Cardiac muscle cell (in vitro differentiated cells and primary cell): ENCODE data around the gene DIPK1A. TPM values are rescaled to one million over a fixed set of nuclear protein-coding genes. Genes with fewer than 3 reads are reported as not detected.

Experiments used
- DNase-seq, 2 donors: peaks; one replicate each; pipeline versions ENCODE4 v3.0.0 to v3.0.0-alpha.2; 2010 to 2017; ENCODE audit warnings: low read depth in 1 of 2, low spot score in 1 of 2
- H3K27ac ChIP-seq: fragments of 200-600 bp; sonication (generic); 2 replicates; pipeline ENCODE4 v1.5.1; 2016
- H3K27me3 ChIP-seq: fragments of 200-600 bp; sonication (generic); 2 replicates; pipeline ENCODE4 v1.6.0; 2016; ENCODE audit warnings: control low read depth
- H3K36me3 ChIP-seq: fragments of 200-600 bp; sonication (generic); 2 replicates; pipeline ENCODE4 v1.5.1; 2016; ENCODE audit warnings: control low read depth
- H3K4me1 ChIP-seq: fragments of 200-600 bp; sonication (generic); 2 replicates; pipeline ENCODE4 v1.8.1; 2017; ENCODE audit warnings: low read depth, mild to moderate bottlenecking, mixed run types
- H3K4me3 ChIP-seq: fragments of 200-600 bp; sonication (generic); 2 replicates; pipeline ENCODE4 v1.5.1; 2016; ENCODE audit warnings: mild to moderate bottlenecking
- H3K9me3 ChIP-seq: fragments of 200-600 bp; sonication (generic); 2 replicates; pipeline ENCODE4 v1.5.1; 2017; ENCODE audit warnings: low read depth, mild to moderate bottlenecking, control low read depth
- CTCF ChIP-seq: IDR thresholded peaks from 2 replicates; pipeline ENCODE4 v1.5.1; 2012; ENCODE audit warnings: low read depth, mild to moderate bottlenecking, low read length
- polyA plus RNA-seq: library from polyadenylated mRNA; unstranded; fragments of >200 nt; fragmentation: Nextera tagmentation; extraction: Ambion mirVana; gene quantifications from 2 replicates; pipeline ENCODE4 v1.2.1, GENCODE V29; 2016
- total RNA-seq: library from RNA; depleted of rRNA; stranded (reverse); fragments of >200 nt; gene quantifications from 2 replicates; pipeline ENCODE4 v1.2.3, GENCODE V29; 2016

The DIPK1A gene
- total and polyA plus RNA-seq, 2 experiments from 2014 or later = 7.7 to 16.6 TPM

DNA sequence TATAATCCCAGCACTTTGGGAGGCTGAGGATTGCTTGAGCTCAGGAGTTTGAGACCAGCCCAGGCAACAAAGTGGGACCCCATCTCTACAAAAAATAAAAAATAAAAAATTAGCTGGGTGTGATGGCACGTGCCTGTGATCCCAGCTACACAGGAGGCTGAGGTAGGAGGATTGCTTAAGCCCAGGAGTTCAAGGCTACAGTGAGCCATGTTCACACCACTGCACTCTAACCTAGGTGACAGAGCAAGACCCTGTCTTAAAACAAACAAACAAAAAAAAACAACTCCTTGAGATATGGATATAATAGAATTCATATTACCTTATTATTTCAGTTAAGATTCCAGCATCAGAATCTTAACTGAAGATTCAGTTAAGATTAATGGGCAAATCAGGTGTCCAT lies 77.1 kb downstream of the DIPK1A start:
- H3K4me1 ChIP-seq = no peaks in the 10 kb centered on the region
- H3K36me3 ChIP-seq = no peaks in the 10 kb centered on the region
- H3K27ac ChIP-seq = no peak overlapping the region
- H3K27me3 ChIP-seq = no peaks in the 10 kb centered on the region
- no peak for DNase-seq
- H3K4me3 ChIP-seq = no peak overlapping the region
- H3K9me3 ChIP-seq = no peaks in the 10 kb centered on the region
- no peak for TF ChIP-seq CTCF

- no peaks in the 10 kb centered on the region for H3K4me1 ChIP-seq
- no peaks in the 10 kb centered on the region for H3K9me3 ChIP-seq
- no peak for DNase-seq
- no peak overlapping the region for H3K27ac ChIP-seq
- H3K4me3 ChIP-seq = no peak overlapping the region
- no peaks in the 10 kb centered on the region for H3K27me3 ChIP-seq
- no peaks in the 10 kb centered on the region for H3K36me3 ChIP-seq
- TF ChIP-seq CTCF = no peak
These were observed 78.0 kb downstream of the DIPK1A start for GRCh38 chr1:92883297-92883696.

- no peaks in the 10 kb centered on the region for H3K27me3 ChIP-seq
- H3K27ac ChIP-seq = no peak overlapping the region
- H3K9me3 ChIP-seq = no peaks in the 10 kb centered on the region
- no peak overlapping the region for H3K4me3 ChIP-seq
- no peaks in the 10 kb centered on the region for H3K36me3 ChIP-seq
- H3K4me1 ChIP-seq = no peaks in the 10 kb centered on the region
- TF ChIP-seq CTCF = no peak
- no peak for DNase-seq
These were observed 78.4 kb downstream of the DIPK1A start for GRCh38 chr1:92882819-92883218.

DNA sequence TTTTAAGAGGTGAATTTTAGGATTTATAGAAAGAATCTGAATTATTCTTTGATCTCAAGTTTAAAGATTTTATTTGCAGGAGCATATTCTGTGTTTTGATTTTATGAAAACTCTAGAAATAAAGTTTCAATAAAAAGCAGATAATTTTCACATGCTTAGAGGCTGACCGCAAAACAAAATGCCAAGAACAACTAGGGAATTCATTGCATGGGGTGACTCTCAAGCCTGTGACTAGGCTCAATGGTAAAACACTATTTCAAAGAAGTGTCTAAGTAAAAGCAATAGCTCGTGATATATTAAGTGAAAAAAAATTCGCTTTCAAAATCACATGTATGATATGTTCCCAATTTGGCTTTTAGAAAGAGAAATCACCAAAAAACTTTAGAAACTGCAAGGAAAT lies 79.9 kb downstream of the DIPK1A start:
- no peaks in the 10 kb centered on the region for H3K36me3 ChIP-seq
- TF ChIP-seq CTCF = no peak
- H3K27ac ChIP-seq = no peak overlapping the region
- no peak overlapping the region for H3K4me3 ChIP-seq
- H3K9me3 ChIP-seq = no peaks in the 10 kb centered on the region
- no peaks in the 10 kb centered on the region for H3K27me3 ChIP-seq
- peak in 1 of 2 donors; percentile 4 for DNase-seq
- H3K4me1 ChIP-seq = no peaks in the 10 kb centered on the region

- Histone ChIP-seq H3K9me3 (no peaks in the 10 kb centered on the region), H3K27ac (no peak overlapping the region), H3K4me1 (no peaks in the 10 kb centered on the region), H3K27me3 (no peaks in the 10 kb centered on the region), H3K4me3 (no peak overlapping the region), H3K36me3 (no peaks in the 10 kb centered on the region)
- no peak for DNase-seq
- no peak for TF ChIP-seq CTCF
These were observed 81.8 kb downstream of the DIPK1A start for GRCh38 chr1:92879316-92879968.
